ENCODE measurements around the gene NAPSA.

DNA sequence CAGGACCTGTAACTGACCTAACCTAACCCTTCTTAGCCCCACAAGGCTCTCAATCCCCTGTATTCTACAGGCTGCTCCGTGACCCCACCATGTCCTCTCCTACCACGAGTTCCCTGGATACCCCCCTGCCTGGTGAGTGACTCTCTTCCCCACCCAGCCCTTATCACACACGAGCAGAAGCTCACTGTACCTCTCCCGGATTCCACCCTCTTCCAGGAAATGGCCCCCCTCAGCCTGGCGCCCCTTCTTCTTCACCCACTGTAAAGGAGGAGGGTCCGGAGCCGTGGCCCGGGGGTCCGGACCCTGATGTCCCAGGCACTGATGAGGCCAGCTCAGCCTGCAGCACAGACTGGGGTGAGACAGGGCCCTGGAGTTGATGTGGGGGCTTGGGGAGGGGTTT, 12.1 kb upstream of the NAPSA start:
- no peak for TF ChIP-seq L3MBTL2 (conservative IDR thresholded peaks at IDR 0.05)
- TF ChIP-seq TARDBP (IDR thresholded peaks at IDR 0.05): no peak
- TF ChIP-seq ZNF384 (IDR thresholded peaks at IDR 0.05): no peak
- no peak for TF ChIP-seq ELF4 (IDR thresholded peaks at IDR 0.05)
- no peak for TF ChIP-seq CTBP1 (IDR thresholded peaks at IDR 0.05; ENCODE audit: borderline replicate concordance)
- no peak for TF ChIP-seq FOXA1 (IDR thresholded peaks at IDR 0.05)
- no peak for TF ChIP-seq FOXK2 (IDR thresholded peaks at IDR 0.05)
- TF ChIP-seq NFRKB (IDR thresholded peaks at IDR 0.05): no peak
- TF ChIP-seq ARNT (IDR thresholded peaks at IDR 0.05): no peak

All from HEK293T (cell line).